Calu3 (cell line): ENCODE results near the gene RAPGEF4. TPM values are rescaled to one million over a fixed set of nuclear protein-coding genes. Genes with fewer than 3 reads are reported as not detected.

Source experiments
- BruUV-seq: library from RNA; stranded (reverse); fragments of 400-500 nt; replicated peaks from 2 replicates; lab custom pipeline; 2021; lab: Mats Ljungman, UMichigan
- CTCF ChIA-PET: fragments of 300-600 bp; sonication (Branson Sonifier 250); formaldehyde crosslinking; loops from one replicate; lab custom pipeline; 2022; ENCODE audit warnings: antibody characterized with exemption; lab: Charles Lee
- DNase-seq: peaks from one replicate; pipeline ENCODE4 v3.0.0; 2022
- H3K27ac Mint-ChIP-seq: one replicate; pipeline ENCODE4 v1.8.0; 2022; ENCODE audit warnings: mixed read lengths; ENCODE audit not compliant: unreplicated experiment
- H3K27me3 Mint-ChIP-seq: one replicate; pipeline ENCODE4 v1.8.0; 2022; ENCODE audit warnings: mixed read lengths; ENCODE audit not compliant: unreplicated experiment
- H3K36me3 Mint-ChIP-seq: one replicate; pipeline ENCODE4 v1.8.0; 2022; ENCODE audit warnings: mild to moderate bottlenecking, moderate library complexity, mixed read lengths; ENCODE audit not compliant: insufficient read depth, unreplicated experiment
- H3K4me1 Mint-ChIP-seq: one replicate; pipeline ENCODE4 v1.8.0; 2022; ENCODE audit warnings: mild to moderate bottlenecking, low read depth, mixed read lengths; ENCODE audit not compliant: unreplicated experiment
- H3K4me3 Mint-ChIP-seq: one replicate; pipeline ENCODE4 v1.8.0; 2022; ENCODE audit warnings: mild to moderate bottlenecking, low read depth, moderate library complexity, mixed read lengths; ENCODE audit not compliant: unreplicated experiment
- H3K9me3 Mint-ChIP-seq: one replicate; pipeline ENCODE4 v1.8.0; 2022; ENCODE audit warnings: low read depth, mixed read lengths; ENCODE audit not compliant: unreplicated experiment
- CTCF ChIP-seq: fragments of 200-600 bp; IDR thresholded peaks from one replicate; pipeline ENCODE4 v1.8.0; 2022; ENCODE audit warnings: antibody characterized with exemption; ENCODE audit not compliant: unreplicated experiment
- intact Hi-C: fragments of 100-400 bp; cut with micrococcal nuclease; formaldehyde crosslinking; loops from one replicate; pipeline ENCODE4 v1.10.0; 2022; ENCODE audit not compliant: unreplicated experiment
- total RNA-seq: library from RNA; stranded (reverse); gene quantifications from 2 replicates; pipeline ENCODE4 v1.2.3, GENCODE V29; 2022

Gene RAPGEF4
- total RNA-seq, 1 experiment from 2014 or later = 1.8 TPM

- H3K4me3 Mint-ChIP-seq = no peak overlapping the region
- no peaks in the 10 kb centered on the region for H3K27me3 Mint-ChIP-seq
- intact Hi-C loops = no loop called here
- no TSS peak for BruUV-seq
- H3K36me3 Mint-ChIP-seq = no peaks in the 10 kb centered on the region
- no peaks in the 10 kb centered on the region for H3K9me3 Mint-ChIP-seq
- no peak overlapping the region for H3K27ac Mint-ChIP-seq
- CTCF ChIA-PET = no interaction called here
- no peak for DNase-seq
- H3K4me1 Mint-ChIP-seq = peaks cover 43% of the 10 kb centered on the region
- TF ChIP-seq CTCF = no peak
Measured at GRCh38 chr2:172965433-172966212, 230.0 kb downstream of the RAPGEF4 start.

- Mint-ChIP-seq H3K4me1 (peaks cover 45% of the 10 kb centered on the region), H3K36me3 (no peaks in the 10 kb centered on the region), H3K27ac (no peak overlapping the region), H3K27me3 (no peaks in the 10 kb centered on the region), H3K9me3 (no peaks in the 10 kb centered on the region), H3K4me3 (no peak overlapping the region)
- intact Hi-C loops = no loop called here
- DNase-seq = no peak
- CTCF ChIA-PET = interaction anchor here (0.9 kb wide), 1 partner anchor 13 kb away, joined by 3 read pairs; no protein-coding TSS in a partner anchor
- TF ChIP-seq CTCF = no peak
- BruUV-seq = no TSS peak
Measured at GRCh38 chr2:172967036-172967982, 231.7 kb downstream of the RAPGEF4 start.

- H3K36me3 Mint-ChIP-seq = no peaks in the 10 kb centered on the region
- no peak for DNase-seq
- no peak overlapping the region for H3K4me3 Mint-ChIP-seq
- H3K9me3 Mint-ChIP-seq = no peaks in the 10 kb centered on the region
- TF ChIP-seq CTCF = no peak
- H3K4me1 Mint-ChIP-seq = peaks cover 40% of the 10 kb centered on the region
- no peak overlapping the region for H3K27ac Mint-ChIP-seq
- CTCF ChIA-PET = interaction anchor here (0.9 kb wide), 1 partner anchor 14 kb away, joined by 3 read pairs; no protein-coding TSS in a partner anchor
- BruUV-seq = no TSS peak
- H3K27me3 Mint-ChIP-seq = no peaks in the 10 kb centered on the region
- intact Hi-C loops = no loop called here
Measured at GRCh38 chr2:172968061-172968469, 232.4 kb downstream of the RAPGEF4 start.

- intact Hi-C loops = no loop called here
- peaks cover 30% of the 10 kb centered on the region for H3K4me1 Mint-ChIP-seq
- no peak for TF ChIP-seq CTCF
- H3K27me3 Mint-ChIP-seq = no peaks in the 10 kb centered on the region
- H3K36me3 Mint-ChIP-seq = no peaks in the 10 kb centered on the region
- no peak overlapping the region for H3K27ac Mint-ChIP-seq
- CTCF ChIA-PET = interaction anchor here (0.9 kb wide), 1 partner anchor 54 kb away, joined by 3 read pairs; no protein-coding TSS in a partner anchor
- no TSS peak for BruUV-seq
- no peak for DNase-seq
- no peaks in the 10 kb centered on the region for H3K9me3 Mint-ChIP-seq
- H3K4me3 Mint-ChIP-seq = no peak overlapping the region
Measured at GRCh38 chr2:172969166-172969565, 233.5 kb downstream of the RAPGEF4 start.
